OCI-LY3 (cell line): ENCODE measurements around the gene C1orf105.

Experiments
- EZH2phosphoT487 ChIP-seq: fragments of 200-600 bp; shearing (Covaris generic); IDR thresholded peaks from 2 replicates; pipeline ENCODE4 v1.6.1; 2018; ENCODE audit warnings: antibody characterized with exemption, mixed run types, low read depth
- TF ChIP-seq, protein P1 (sequence below): fragments of 200-600, 300-600 bp; sonication (generic); IDR thresholded peaks from 2 replicates; pipeline ENCODE4 v1.5.1; 2014; ENCODE audit warnings: antibody characterized with exemption, low read length, low read depth

GRCh38 chr1:172395576-172395975 lies 24.9 kb upstream of the C1orf105 start:
- TF ChIP-seq, protein P1, sequence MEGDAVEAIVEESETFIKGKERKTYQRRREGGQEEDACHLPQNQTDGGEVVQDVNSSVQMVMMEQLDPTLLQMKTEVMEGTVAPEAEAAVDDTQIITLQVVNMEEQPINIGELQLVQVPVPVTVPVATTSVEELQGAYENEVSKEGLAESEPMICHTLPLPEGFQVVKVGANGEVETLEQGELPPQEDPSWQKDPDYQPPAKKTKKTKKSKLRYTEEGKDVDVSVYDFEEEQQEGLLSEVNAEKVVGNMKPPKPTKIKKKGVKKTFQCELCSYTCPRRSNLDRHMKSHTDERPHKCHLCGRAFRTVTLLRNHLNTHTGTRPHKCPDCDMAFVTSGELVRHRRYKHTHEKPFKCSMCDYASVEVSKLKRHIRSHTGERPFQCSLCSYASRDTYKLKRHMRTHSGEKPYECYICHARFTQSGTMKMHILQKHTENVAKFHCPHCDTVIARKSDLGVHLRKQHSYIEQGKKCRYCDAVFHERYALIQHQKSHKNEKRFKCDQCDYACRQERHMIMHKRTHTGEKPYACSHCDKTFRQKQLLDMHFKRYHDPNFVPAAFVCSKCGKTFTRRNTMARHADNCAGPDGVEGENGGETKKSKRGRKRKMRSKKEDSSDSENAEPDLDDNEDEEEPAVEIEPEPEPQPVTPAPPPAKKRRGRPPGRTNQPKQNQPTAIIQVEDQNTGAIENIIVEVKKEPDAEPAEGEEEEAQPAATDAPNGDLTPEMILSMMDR: no peak
- TF ChIP-seq EZH2phosphoT487: no peak
